Transverse colon (tissue), 3 donors: ENCODE data around the gene BRMS1.

Source experiments
- POLR2A ChIP-seq: fragments of 450-650 bp; IDR thresholded peaks from one replicate; pipeline ENCODE4 v1.6.1; 2016; ENCODE audit warnings: antibody characterized with exemption, mild to moderate bottlenecking, moderate library complexity
- TF ChIP-seq, protein P1 (sequence below), 5 experiments: fragments of 200-600 bp in 3 of 5; fragments of 450-650 bp in 2 of 5; sonication (generic) in 3 of 5; IDR thresholded peaks; 1 replicate in 2 of 5; 2 replicates in 3 of 5; pipeline ENCODE4 v1.5.1; 2016 to 2017; ENCODE audit warnings: antibody characterized with exemption in 5 of 5, inconsistent platforms in 3 of 5, mild to moderate bottlenecking in 2 of 5, moderate library complexity in 1 of 5

DNA sequence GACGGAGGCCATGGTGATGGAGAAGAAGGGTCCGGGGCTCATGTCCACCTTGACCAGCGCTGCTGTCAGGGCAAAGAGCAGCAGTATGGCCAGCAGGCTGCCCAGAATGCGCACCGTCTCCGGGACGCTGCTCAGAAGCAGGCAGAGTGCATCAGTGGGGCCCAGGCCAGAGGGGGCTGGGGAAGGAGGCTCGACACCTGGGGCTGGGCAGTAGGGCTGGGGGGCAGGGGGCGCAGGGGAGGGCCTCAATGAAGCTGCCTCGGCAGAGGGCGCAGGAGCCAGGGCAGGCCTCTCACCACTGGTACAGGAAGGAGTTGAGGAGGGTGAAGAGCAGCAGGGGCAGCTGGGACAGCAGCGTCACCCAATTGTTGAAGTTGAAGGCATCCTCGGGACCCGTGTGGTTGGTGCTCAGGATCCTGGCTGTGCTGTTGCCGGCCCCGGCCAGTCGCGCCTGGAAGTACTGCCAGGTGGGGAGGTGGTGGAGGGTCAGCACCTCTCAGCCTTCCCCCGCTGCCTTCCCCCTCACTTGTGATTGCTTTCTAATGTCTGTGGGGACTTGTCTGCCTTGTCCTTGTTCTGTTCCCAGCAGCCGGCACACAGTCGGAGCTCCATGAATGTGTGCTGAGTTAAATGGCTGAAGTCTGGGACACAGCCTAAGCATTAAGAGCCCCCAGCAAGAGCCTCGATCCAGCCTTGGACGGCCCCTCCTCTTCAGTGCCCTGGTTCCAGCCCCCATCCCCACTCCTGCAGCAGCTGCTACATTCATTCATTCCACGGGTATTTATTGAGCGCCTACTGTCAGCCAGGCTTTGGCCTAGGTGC is 24.4 kb upstream of the BRMS1 start:
- TF ChIP-seq, protein P1, sequence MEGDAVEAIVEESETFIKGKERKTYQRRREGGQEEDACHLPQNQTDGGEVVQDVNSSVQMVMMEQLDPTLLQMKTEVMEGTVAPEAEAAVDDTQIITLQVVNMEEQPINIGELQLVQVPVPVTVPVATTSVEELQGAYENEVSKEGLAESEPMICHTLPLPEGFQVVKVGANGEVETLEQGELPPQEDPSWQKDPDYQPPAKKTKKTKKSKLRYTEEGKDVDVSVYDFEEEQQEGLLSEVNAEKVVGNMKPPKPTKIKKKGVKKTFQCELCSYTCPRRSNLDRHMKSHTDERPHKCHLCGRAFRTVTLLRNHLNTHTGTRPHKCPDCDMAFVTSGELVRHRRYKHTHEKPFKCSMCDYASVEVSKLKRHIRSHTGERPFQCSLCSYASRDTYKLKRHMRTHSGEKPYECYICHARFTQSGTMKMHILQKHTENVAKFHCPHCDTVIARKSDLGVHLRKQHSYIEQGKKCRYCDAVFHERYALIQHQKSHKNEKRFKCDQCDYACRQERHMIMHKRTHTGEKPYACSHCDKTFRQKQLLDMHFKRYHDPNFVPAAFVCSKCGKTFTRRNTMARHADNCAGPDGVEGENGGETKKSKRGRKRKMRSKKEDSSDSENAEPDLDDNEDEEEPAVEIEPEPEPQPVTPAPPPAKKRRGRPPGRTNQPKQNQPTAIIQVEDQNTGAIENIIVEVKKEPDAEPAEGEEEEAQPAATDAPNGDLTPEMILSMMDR (IDR thresholded peaks at IDR 0.05) = no peak
- no peak for TF ChIP-seq POLR2A
